ENCODE data around the gene CHCHD1.

DNA sequence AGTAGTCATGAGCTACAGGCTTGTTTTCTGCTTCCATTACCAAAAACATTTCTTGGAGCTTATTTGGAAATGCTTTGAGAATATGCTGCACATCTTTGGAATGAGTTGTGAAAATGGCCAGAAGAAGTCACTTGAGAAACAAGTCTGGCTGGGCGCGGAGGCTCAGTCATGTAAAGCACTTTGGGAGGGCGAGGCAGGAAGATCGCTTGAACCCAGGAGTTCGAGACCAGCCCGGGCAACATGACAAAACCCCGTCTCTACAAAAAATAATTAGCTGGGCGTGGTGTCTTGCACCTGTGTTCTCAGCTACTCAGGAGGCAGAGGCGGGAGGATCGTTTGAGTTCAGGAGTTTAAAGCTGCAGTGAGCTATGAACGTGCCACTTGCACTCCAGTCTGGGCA is 882 bp upstream of the CHCHD1 start:
- TF ChIP-seq, protein P1, sequence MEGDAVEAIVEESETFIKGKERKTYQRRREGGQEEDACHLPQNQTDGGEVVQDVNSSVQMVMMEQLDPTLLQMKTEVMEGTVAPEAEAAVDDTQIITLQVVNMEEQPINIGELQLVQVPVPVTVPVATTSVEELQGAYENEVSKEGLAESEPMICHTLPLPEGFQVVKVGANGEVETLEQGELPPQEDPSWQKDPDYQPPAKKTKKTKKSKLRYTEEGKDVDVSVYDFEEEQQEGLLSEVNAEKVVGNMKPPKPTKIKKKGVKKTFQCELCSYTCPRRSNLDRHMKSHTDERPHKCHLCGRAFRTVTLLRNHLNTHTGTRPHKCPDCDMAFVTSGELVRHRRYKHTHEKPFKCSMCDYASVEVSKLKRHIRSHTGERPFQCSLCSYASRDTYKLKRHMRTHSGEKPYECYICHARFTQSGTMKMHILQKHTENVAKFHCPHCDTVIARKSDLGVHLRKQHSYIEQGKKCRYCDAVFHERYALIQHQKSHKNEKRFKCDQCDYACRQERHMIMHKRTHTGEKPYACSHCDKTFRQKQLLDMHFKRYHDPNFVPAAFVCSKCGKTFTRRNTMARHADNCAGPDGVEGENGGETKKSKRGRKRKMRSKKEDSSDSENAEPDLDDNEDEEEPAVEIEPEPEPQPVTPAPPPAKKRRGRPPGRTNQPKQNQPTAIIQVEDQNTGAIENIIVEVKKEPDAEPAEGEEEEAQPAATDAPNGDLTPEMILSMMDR (conservative IDR thresholded peaks at IDR 0.05; ENCODE audit: low read length): no peak
- TF ChIP-seq EZH2phosphoT487 (IDR thresholded peaks at IDR 0.05; ENCODE audit: borderline replicate concordance): no peak

Measured in Loucy (cell line).